HepG2 (cell line): ENCODE measurements around the gene CTNND1. TPM values are rescaled to one million over a fixed set of nuclear protein-coding genes. Genes with fewer than 3 reads are reported as not detected.

Experiments used
- CBX5 ChIP-seq: sonication (generic); formaldehyde crosslinking; IDR thresholded peaks from 2 replicates; pipeline ENCODE4 v1.4.0; 2020; ENCODE audit warnings: missing genetic modification reagents, borderline replicate concordance
- CREB1 ChIP-seq, 2 experiments: fragments of 450-650 bp in 1 of 2; IDR thresholded peaks; 2 replicates each; pipeline ENCODE4 v1.6.1; 2016 to 2017; ENCODE audit warnings: control low read depth in 1 of 2, mild to moderate bottlenecking in 1 of 2, missing compliant biosample characterization in 1 of 2, missing genetic modification characterization in 1 of 2
- CREB3 ChIP-seq: sonication (generic); formaldehyde crosslinking; IDR thresholded peaks from 2 replicates; pipeline ENCODE4 v1.5.0; 2020; ENCODE audit warnings: missing genetic modification reagents
- EZH2 ChIP-seq: conservative IDR thresholded peaks from 2 replicates; pipeline ENCODE4 v1.6.1; 2012; ENCODE audit warnings: mild to moderate bottlenecking, low read depth, low read length, moderate library complexity
- FOXM1 ChIP-seq: sonication (generic); formaldehyde crosslinking; IDR thresholded peaks from 2 replicates; pipeline ENCODE4 v1.5.0; 2020; ENCODE audit warnings: missing genetic modification reagents
- FOXP1 ChIP-seq, 2 experiments: fragments of 450-650 bp in 1 of 2; IDR thresholded peaks; 2 replicates each; pipeline ENCODE4 v1.6.1; 2017 to 2018; ENCODE audit warnings: antibody characterized with exemption in 1 of 2
- PITX1 ChIP-seq: sonication (generic); formaldehyde crosslinking; IDR thresholded peaks from 2 replicates; pipeline ENCODE4 v1.5.1; 2020; ENCODE audit warnings: mild to moderate bottlenecking, missing genetic modification reagents
- PRPF4 ChIP-seq: fragments of 200-400 bp; formaldehyde crosslinking; IDR thresholded peaks from 2 replicates; pipeline ENCODE4 v1.6.1; 2016; ENCODE audit warnings: low read length, low read depth; ENCODE audit not compliant: poor library complexity, severe bottlenecking
- SMAD3 ChIP-seq: sonication (generic); formaldehyde crosslinking; IDR thresholded peaks from 2 replicates; pipeline ENCODE4 v1.4.0; 2020; ENCODE audit warnings: missing genetic modification reagents
- SOX13 ChIP-seq, 3 experiments: fragments of 450-650 bp in 1 of 3; sonication (generic) in 1 of 3; formaldehyde crosslinking in 1 of 3; IDR thresholded peaks in 2 of 3; conservative IDR thresholded peaks in 1 of 3; 2 replicates each; pipeline versions ENCODE4 v1.5.0 to v1.6.1; 2016 to 2020; ENCODE audit warnings: antibody characterized with exemption in 1 of 3, mild to moderate bottlenecking in 1 of 3, missing compliant biosample characterization in 1 of 3, missing genetic modification reagents in 1 of 3, moderate library complexity in 1 of 3
- ZBTB7A ChIP-seq: sonication (generic); formaldehyde crosslinking; IDR thresholded peaks from 2 replicates; pipeline ENCODE4 v1.8.0; 2022; ENCODE audit warnings: mild to moderate bottlenecking, missing genetic modification reagents
- ZFP36L1 ChIP-seq: sonication (generic); formaldehyde crosslinking; IDR thresholded peaks from 2 replicates; pipeline ENCODE4 v1.8.0; 2022; ENCODE audit warnings: mild to moderate bottlenecking, missing genetic modification reagents, moderate library complexity
- ZFP37 ChIP-seq: sonication (generic); formaldehyde crosslinking; IDR thresholded peaks from 2 replicates; pipeline ENCODE4 v1.4.0; 2020; ENCODE audit warnings: missing genetic modification reagents, borderline replicate concordance
- ZMYM4 ChIP-seq: sonication (generic); formaldehyde crosslinking; IDR thresholded peaks from 2 replicates; pipeline ENCODE4 v1.8.1; 2023; ENCODE audit warnings: mild to moderate bottlenecking, missing genetic modification reagents
- ZNF101 ChIP-seq: sonication (generic); formaldehyde crosslinking; IDR thresholded peaks from 2 replicates; pipeline ENCODE4 v1.4.0; 2020; ENCODE audit warnings: mild to moderate bottlenecking, low read depth, missing genetic modification reagents, borderline replicate concordance
- ZNF296 ChIP-seq: sonication (generic); formaldehyde crosslinking; conservative IDR thresholded peaks from 2 replicates; pipeline ENCODE4 v1.5.0; 2020; ENCODE audit warnings: mild to moderate bottlenecking, missing genetic modification reagents
- ZNF367 ChIP-seq: sonication (generic); formaldehyde crosslinking; IDR thresholded peaks from 2 replicates; pipeline ENCODE4 v1.4.0; 2020; ENCODE audit warnings: missing genetic modification reagents, borderline replicate concordance
- ZNF562 ChIP-seq: sonication (generic); formaldehyde crosslinking; IDR thresholded peaks from 2 replicates; pipeline ENCODE4 v1.8.0; 2022; ENCODE audit warnings: missing genetic modification reagents, borderline replicate concordance
- ZNF674 ChIP-seq: sonication (generic); formaldehyde crosslinking; IDR thresholded peaks from 2 replicates; pipeline ENCODE4 v1.5.0; 2020; ENCODE audit warnings: low read depth, mild to moderate bottlenecking, missing genetic modification reagents
- ZNF782 ChIP-seq: sonication (generic); formaldehyde crosslinking; IDR thresholded peaks from 2 replicates; pipeline ENCODE4 v1.4.0; 2020; ENCODE audit warnings: missing genetic modification reagents, mild to moderate bottlenecking, borderline replicate concordance
- ZNF816 ChIP-seq: sonication (generic); formaldehyde crosslinking; IDR thresholded peaks from 2 replicates; pipeline ENCODE4 v1.8.0; 2022; ENCODE audit warnings: missing genetic modification reagents, mild to moderate bottlenecking, borderline replicate concordance
- polyA plus RNA-seq, 8 experiments: library from polyadenylated mRNA; depleted of rRNA in 3 of 8; stranded (reverse) in 7 of 8; unstranded in 1 of 8; fragments of >200 nt; fragmentation: Illumina TruSeq in 4 of 8; extraction: Trizol in 4 of 8; gene quantifications; 2 replicates each; pipeline versions ENCODE4 v1.2.1 to v1.2.3, GENCODE V29; 2011 to 2016; ENCODE audit warnings: low read depth in 4 of 8, missing spikeins in 1 of 8, mixed read lengths in 1 of 8; ENCODE audit not compliant: insufficient read depth in 1 of 8
- total RNA-seq, 5 experiments: library from RNA; depleted of rRNA; stranded (reverse); fragments of >200 nt; fragmentation: Illumina TruSeq; extraction: Trizol; gene quantifications; 2 replicates each; pipeline ENCODE4 v1.2.3, GENCODE V29; 2016; ENCODE audit warnings: low read depth in 1 of 5
- TF ChIP-seq, protein P1 (sequence below): sonication (generic); formaldehyde crosslinking; conservative IDR thresholded peaks from 2 replicates; pipeline ENCODE4 v1.8.1; 2023; ENCODE audit warnings: missing genetic modification reagents
- TF ChIP-seq, protein P2 (sequence below): sonication (generic); formaldehyde crosslinking; IDR thresholded peaks from 2 replicates; pipeline ENCODE4 v1.4.0; 2020; ENCODE audit warnings: missing genetic modification reagents, borderline replicate concordance

CTNND1 gene
- total and polyA plus RNA-seq, 2 of the 13 experiments (the other 11 are each of a cell fraction or from before 2014, with no cell fraction given): 117 to 128 TPM

DNA sequence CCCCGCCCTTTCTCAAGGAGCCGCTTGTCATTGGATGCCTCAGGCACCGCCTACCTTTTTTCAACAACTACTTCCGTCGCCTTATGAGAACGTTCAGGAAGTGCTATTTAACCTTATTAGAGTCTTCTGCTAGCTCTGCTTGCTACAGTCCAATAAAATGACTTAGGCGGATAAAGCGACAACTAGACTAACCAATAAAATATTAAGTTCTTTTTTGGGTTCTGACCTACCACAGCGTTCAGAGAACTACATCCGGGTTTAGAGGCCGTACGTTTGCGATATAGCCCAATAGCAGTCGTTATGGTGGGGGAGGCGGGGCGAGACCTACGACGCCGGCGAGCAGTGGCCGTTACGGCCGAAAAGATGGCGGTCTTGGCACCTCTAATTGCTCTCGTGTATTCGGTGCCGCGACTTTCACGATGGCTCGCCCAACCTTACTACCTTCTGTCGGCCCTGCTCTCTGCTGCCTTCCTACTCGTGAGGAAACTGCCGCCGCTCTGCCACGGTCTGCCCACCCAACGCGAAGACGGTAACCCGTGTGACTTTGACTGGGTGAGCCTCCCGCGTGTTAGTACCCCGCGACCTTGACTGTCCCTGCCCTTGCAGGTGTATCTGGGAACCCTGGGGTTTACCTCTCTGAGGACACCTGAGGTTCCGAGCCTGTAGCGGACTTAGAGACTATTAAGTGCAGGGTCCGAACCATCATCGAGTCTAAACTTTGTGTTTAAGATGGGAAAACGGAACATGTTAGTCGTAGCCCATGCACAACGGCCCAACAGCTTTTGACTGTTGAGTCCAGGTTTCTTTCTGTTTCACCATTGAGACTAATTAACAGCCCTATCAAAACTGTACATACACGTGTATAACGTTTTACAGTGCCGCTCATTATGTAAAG lies 49.1 kb upstream of the CTNND1 start, which contains the start of gene TMX2 (continued):
- TF ChIP-seq CREB3 (CRISPR knock-in tag): no peak
- no peak for TF ChIP-seq FOXP1 (IDR thresholded peaks at IDR 0.05)
- TF ChIP-seq FOXP1 (CRISPR knock-in tag; IDR thresholded peaks at IDR 0.05): no peak
- TF ChIP-seq EZH2: no peak
- no peak for TF ChIP-seq ZNF296
- TF ChIP-seq ZNF367 (CRISPR knock-in tag): peak; percentile 81; the same call in 1 of the 2 replicates
- TF ChIP-seq ZNF816 (CRISPR knock-in tag): no peak
- TF ChIP-seq ZNF782: no peak
- TF ChIP-seq ZBTB7A (CRISPR knock-in tag): no peak
- no peak for TF ChIP-seq ZFP37 (CRISPR knock-in tag)
- no peak for TF ChIP-seq ZMYM4
- TF ChIP-seq CBX5 (CRISPR knock-in tag): no peak
- TF ChIP-seq, protein P1, sequence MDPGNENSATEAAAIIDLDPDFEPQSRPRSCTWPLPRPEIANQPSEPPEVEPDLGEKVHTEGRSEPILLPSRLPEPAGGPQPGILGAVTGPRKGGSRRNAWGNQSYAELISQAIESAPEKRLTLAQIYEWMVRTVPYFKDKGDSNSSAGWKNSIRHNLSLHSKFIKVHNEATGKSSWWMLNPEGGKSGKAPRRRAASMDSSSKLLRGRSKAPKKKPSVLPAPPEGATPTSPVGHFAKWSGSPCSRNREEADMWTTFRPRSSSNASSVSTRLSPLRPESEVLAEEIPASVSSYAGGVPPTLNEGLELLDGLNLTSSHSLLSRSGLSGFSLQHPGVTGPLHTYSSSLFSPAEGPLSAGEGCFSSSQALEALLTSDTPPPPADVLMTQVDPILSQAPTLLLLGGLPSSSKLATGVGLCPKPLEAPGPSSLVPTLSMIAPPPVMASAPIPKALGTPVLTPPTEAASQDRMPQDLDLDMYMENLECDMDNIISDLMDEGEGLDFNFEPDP (CRISPR knock-in tag): no peak
- no peak for TF ChIP-seq SOX13 (IDR thresholded peaks at IDR 0.05)
- no peak for TF ChIP-seq SOX13 (CRISPR knock-in tag; conservative IDR thresholded peaks at IDR 0.05 in 1 of 2, IDR thresholded peaks at IDR 0.05 in 1 of 2)
- no peak for TF ChIP-seq ZNF101
- TF ChIP-seq PITX1 (CRISPR knock-in tag): no peak
- TF ChIP-seq, protein P2, sequence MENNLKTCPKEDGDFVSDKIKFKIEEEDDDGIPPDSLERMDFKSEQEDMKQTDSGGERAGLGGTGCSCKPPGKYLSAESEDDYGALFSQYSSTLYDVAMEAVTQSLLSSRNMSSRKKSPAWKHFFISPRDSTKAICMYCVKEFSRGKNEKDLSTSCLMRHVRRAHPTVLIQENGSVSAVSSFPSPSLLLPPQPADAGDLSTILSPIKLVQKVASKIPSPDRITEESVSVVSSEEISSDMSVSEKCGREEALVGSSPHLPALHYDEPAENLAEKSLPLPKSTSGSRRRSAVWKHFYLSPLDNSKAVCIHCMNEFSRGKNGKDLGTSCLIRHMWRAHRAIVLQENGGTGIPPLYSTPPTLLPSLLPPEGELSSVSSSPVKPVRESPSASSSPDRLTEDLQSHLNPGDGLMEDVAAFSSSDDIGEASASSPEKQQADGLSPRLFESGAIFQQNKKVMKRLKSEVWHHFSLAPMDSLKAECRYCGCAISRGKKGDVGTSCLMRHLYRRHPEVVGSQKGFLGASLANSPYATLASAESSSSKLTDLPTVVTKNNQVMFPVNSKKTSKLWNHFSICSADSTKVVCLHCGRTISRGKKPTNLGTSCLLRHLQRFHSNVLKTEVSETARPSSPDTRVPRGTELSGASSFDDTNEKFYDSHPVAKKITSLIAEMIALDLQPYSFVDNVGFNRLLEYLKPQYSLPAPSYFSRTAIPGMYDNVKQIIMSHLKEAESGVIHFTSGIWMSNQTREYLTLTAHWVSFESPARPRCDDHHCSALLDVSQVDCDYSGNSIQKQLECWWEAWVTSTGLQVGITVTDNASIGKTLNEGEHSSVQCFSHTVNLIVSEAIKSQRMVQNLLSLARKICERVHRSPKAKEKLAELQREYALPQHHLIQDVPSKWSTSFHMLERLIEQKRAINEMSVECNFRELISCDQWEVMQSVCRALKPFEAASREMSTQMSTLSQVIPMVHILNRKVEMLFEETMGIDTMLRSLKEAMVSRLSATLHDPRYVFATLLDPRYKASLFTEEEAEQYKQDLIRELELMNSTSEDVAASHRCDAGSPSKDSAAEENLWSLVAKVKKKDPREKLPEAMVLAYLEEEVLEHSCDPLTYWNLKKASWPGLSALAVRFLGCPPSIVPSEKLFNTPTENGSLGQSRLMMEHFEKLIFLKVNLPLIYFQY (CRISPR knock-in tag): no peak
- TF ChIP-seq FOXM1 (CRISPR knock-in tag): 0 out of 2 replicates have a peak, but pooled peaks have one; percentile 49
- TF ChIP-seq SMAD3 (CRISPR knock-in tag): no peak
- TF ChIP-seq CREB1 (IDR thresholded peaks at IDR 0.05): peak; percentile 88
- peak; percentile 98 for TF ChIP-seq CREB1 (CRISPR knock-in tag; IDR thresholded peaks at IDR 0.05)
- TF ChIP-seq ZNF562: no peak
- no peak for TF ChIP-seq ZFP36L1
- no peak for TF ChIP-seq PRPF4
- TF ChIP-seq ZNF674 (CRISPR knock-in tag): no peak
